IPS DF 4.7 (cell line): Measurements from ENCODE around the gene CXorf51A.
"Not testable (repeated sequence)": the region's sequence is repeated elsewhere in the genome, so short reads cannot be mapped to it uniquely, and the experiment has no call there.

Experiments used
- DNase-seq: peaks from one replicate; pipeline ENCODE4 v3.0.0-alpha.2; 2013; ENCODE audit warnings: low spot score; ENCODE audit errors: extremely low read depth

CXorf51A gene

DNA sequence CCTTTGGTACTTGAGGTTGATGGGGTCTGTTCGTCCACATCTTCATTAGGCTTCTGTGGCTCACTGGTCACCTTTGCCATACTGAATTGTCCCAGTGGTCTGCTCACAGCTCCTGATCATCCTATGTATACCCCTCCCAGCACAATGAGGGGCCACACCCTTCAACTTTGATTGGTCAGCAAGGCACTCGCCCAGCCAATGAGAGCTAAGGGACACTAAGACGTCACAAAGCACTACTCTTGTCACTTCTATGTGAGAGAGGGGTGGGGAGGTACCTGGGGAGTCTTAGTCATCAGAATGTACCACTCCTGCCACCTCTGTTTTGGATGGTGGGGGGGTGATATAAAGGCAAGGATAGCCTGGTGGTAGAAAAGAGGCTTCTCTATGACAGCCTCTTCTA is at the start of gene CXorf51A:
Gene CXorf51A, minus strand, starts transcription at position 101 of the 400 bp plus-strand sequence. Its CDS starts 21 bp downstream, at position 80.
- not testable (repeated sequence) for DNase-seq

DNA sequence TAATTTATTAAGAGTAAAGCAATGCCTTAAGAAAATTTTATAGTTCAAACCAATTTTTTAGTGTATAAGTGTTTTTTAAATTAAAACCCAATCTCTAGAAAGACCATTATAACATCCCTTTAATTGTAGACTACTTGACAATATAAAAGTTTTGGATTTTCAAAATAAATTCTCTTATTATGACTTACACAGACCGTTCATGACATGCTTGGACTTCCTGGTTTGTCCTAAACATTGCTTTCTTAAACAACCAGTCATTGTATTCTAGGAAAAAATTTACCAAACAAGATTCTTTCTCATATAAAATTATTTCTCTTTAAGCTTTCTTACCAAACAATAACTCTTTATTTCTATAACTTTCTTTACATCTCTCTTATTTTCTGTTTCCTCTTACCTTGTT is 49.0 kb upstream of the CXorf51A start:
- no peak for DNase-seq

DNA sequence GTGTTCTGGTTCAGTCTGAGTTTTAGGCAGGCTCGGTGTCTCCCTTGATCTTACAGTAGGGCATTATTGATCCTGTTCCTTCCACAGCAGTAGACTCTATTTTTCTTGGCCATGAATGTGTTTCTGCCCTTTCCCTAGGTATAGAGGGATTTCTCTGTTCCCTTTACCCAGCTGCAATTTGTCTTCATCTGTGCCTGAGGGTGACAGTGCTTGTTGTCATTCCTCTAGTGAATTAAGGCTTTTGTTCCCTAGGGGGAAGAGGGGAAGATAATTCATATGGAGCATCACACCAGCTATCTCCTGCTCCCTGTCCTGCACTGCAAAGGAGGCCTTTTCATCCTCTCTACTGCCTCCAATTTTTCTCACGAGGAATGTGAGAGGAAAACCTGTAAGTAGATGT is 39.7 kb upstream of the CXorf51A start:
- no peak for DNase-seq

DNA sequence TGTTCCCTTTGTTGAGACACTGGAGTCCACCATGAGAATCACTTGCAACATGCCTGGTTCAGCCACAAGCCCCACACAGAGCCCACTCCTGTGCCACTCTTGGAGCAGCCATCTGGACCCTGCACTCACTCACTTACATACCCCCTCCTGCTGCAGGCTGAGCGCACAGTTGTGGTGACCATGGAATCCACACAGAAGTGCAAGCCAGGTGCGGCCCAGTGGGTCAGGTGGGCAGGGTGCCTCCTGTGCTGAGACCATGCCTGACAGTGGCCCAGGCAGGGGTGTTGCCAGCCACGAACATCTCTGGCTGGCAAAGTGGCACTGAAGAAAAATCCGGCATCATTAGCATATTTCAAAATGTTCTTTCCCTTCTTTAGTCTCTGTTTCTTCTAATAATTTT is 17.4 kb upstream of the CXorf51A start:
- no peak for DNase-seq

DNA sequence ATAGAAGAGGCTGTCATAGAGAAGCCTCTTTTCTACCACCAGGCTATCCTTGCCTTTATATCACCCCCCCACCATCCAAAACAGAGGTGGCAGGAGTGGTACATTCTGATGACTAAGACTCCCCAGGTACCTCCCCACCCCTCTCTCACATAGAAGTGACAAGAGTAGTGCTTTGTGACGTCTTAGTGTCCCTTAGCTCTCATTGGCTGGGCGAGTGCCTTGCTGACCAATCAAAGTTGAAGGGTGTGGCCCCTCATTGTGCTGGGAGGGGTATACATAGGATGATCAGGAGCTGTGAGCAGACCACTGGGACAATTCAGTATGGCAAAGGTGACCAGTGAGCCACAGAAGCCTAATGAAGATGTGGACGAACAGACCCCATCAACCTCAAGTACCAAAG is 5.1 kb downstream of the CXorf51A start, which contains the start of gene CXorf51B:
Gene CXorf51B, plus strand, starts transcription at position 301 of the 400 bp plus-strand sequence. Its CDS starts 21 bp downstream, at position 322.
- not testable (repeated sequence) for DNase-seq
